Measurements from ENCODE around the gene ESYT1.

Gene ESYT1

GRCh38 chr12:56127888-56128669 lies at the start of gene ESYT1:
Gene ESYT1, plus strand, starts transcription at chr12:56128267. Its CDS starts 53 bp downstream, at chr12:56128320.
- peak; percentile 99 for DNase-seq (ENCODE audit: low read depth)
- peak within 1 kb of the TSS; percentile 97 for H3K4me3 ChIP-seq (ENCODE audit: low read depth, low read length)

- no peak overlapping the region for H3K4me3 ChIP-seq (ENCODE audit: low read depth, low read length)
- DNase-seq (ENCODE audit: low read depth): no peak
Measured at GRCh38 chr12:56078427-56078826, 49.6 kb upstream of the ESYT1 start.

GRCh38 chr12:56078931-56079722 lies 48.9 kb upstream of the ESYT1 start:
- peak overlapping the region; percentile 59 for H3K4me3 ChIP-seq (ENCODE audit: low read depth, low read length)
- peak; percentile 34 for DNase-seq (ENCODE audit: low read depth)

- H3K4me3 ChIP-seq (ENCODE audit: low read depth, low read length): peak within 1 kb of the TSS; percentile 59
- DNase-seq (ENCODE audit: low read depth): peak; percentile 53
Measured at GRCh38 chr12:56079723-56080555, 48.1 kb upstream of the ESYT1 start, which contains the start of gene ERBB3. Gene ERBB3, plus strand, starts transcription at chr12:56080165. Its CDS starts 136 bp downstream, at chr12:56080301.

GRCh38 chr12:56080556-56081138 lies 47.4 kb upstream of the ESYT1 start:
- peak overlapping the region; percentile 59 for H3K4me3 ChIP-seq (ENCODE audit: low read depth, low read length)
- no peak for DNase-seq (ENCODE audit: low read depth)

- DNase-seq (ENCODE audit: low read depth): no peak
- peak overlapping the region; percentile 15 for H3K4me3 ChIP-seq (ENCODE audit: low read depth, low read length)
Measured at GRCh38 chr12:56081393-56082347, 46.4 kb upstream of the ESYT1 start.

GRCh38 chr12:56082382-56082781 lies 45.7 kb upstream of the ESYT1 start:
- no peak for DNase-seq (ENCODE audit: low read depth)

GRCh38 chr12:56082967-56083366 lies 45.1 kb upstream of the ESYT1 start:
- no peak for DNase-seq (ENCODE audit: low read depth)
- no peak overlapping the region for H3K4me3 ChIP-seq (ENCODE audit: low read depth, low read length)

More at GRCh38 chr12:56082382-56082781, 45.7 kb upstream of the ESYT1 start:
- H3K4me3 ChIP-seq (ENCODE audit: low read depth, low read length): no peak overlapping the region

GRCh38 chr12:56084958-56085543 lies 43.0 kb upstream of the ESYT1 start:
- H3K4me3 ChIP-seq (ENCODE audit: low read depth, low read length): no peak overlapping the region
- DNase-seq (ENCODE audit: low read depth): no peak

GRCh38 chr12:56086096-56086495 lies 42.0 kb upstream of the ESYT1 start:
- H3K4me3 ChIP-seq (ENCODE audit: low read depth, low read length): no peak overlapping the region
- DNase-seq (ENCODE audit: low read depth): no peak

- DNase-seq (ENCODE audit: low read depth): no peak
- H3K4me3 ChIP-seq (ENCODE audit: low read depth, low read length): no peak overlapping the region
Measured at GRCh38 chr12:56086608-56087007, 41.5 kb upstream of the ESYT1 start.

- no peak overlapping the region for H3K4me3 ChIP-seq (ENCODE audit: low read depth, low read length)
- DNase-seq (ENCODE audit: low read depth): no peak
Measured at GRCh38 chr12:56087220-56087619, 40.8 kb upstream of the ESYT1 start.

GRCh38 chr12:56097738-56098137 lies 30.3 kb upstream of the ESYT1 start:
- no peak for DNase-seq (ENCODE audit: low read depth)
- no peak overlapping the region for H3K4me3 ChIP-seq (ENCODE audit: low read depth, low read length)

- DNase-seq (ENCODE audit: low read depth): no peak
- no peak overlapping the region for H3K4me3 ChIP-seq (ENCODE audit: low read depth, low read length)
Measured at GRCh38 chr12:56098592-56098991, 29.5 kb upstream of the ESYT1 start.

- DNase-seq (ENCODE audit: low read depth): no peak
- no peak overlapping the region for H3K4me3 ChIP-seq (ENCODE audit: low read depth, low read length)
Measured at GRCh38 chr12:56099787-56100186, 28.3 kb upstream of the ESYT1 start.

GRCh38 chr12:56101045-56101444 lies 27.0 kb upstream of the ESYT1 start:
- DNase-seq (ENCODE audit: low read depth): no peak
- no peak overlapping the region for H3K4me3 ChIP-seq (ENCODE audit: low read depth, low read length)

- no peak overlapping the region for H3K4me3 ChIP-seq (ENCODE audit: low read depth, low read length)
- DNase-seq (ENCODE audit: low read depth): no peak
Measured at GRCh38 chr12:56102683-56103065, 25.4 kb upstream of the ESYT1 start.

Data from skeletal muscle cell (primary cell).